AG09309 (cell line): ENCODE data around the gene AOPEP.

Experiments
- DNase-seq: peaks from one replicate; pipeline ENCODE4 v3.0.0-alpha.2; 2010; ENCODE audit warnings: low read depth
- H3K4me3 ChIP-seq: 2 replicates; pipeline ENCODE4 v1.5.1; 2011; ENCODE audit warnings: mild to moderate bottlenecking, low read depth, low read length, moderate library complexity; ENCODE audit not compliant: control insufficient read depth
- CTCF ChIP-seq: IDR thresholded peaks from 2 replicates; pipeline ENCODE4 v1.5.1; 2011; ENCODE audit warnings: mild to moderate bottlenecking, low read depth, low read length, inconsistent platforms; ENCODE audit not compliant: insufficient read depth, control insufficient read depth; ENCODE audit errors: missing control alignments

The AOPEP gene

DNA sequence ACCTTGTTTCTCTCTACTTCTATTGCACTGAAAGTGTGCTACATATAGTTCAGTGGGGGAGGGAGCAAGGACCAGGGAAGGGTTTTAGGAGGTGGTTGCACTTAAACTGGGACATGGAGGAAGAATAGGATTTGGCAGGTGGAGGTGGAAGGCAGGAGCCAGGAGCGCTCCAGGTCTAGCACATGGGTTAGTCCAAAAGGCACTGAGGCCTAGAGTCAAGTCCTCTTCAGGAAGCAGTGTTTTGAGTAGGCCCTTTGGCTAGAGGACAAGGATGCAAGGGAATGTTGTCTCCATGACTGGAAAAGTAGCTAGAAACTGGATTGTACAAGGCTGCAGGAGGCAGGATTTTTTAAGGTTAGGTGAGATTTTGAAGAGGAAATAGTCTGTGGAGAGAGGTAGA, 31.5 kb downstream of the AOPEP start:
- no peak for TF ChIP-seq CTCF
- DNase-seq, result no peak
- no peak overlapping the region for H3K4me3 ChIP-seq

GRCh38 chr9:94758880-94759279, 32.4 kb downstream of the AOPEP start:
- no peak for TF ChIP-seq CTCF
- DNase-seq, result no peak
- no peak overlapping the region for H3K4me3 ChIP-seq

DNA sequence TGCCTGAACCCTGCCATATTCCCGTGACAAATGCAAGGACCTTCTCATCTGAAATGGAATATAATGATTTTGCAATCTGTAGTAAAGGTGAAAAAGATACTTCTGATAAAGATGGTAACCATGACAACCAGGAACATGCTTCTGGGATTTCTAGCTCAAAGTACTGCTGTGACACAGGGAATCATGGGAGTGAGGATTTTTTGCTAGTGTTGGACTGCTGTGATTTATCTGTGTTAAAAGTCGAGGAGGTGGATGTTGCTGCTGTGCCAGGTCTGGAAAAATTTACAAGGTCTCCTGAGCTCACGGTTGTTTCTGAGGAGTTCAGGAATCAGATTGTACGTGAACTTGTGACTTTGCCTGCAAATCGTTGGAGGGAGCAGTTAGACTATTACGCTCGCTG, 33.5 kb downstream of the AOPEP start:
- no peak for DNase-seq
- no peak overlapping the region for H3K4me3 ChIP-seq
- TF ChIP-seq CTCF, result no peak

GRCh38 chr9:94760660-94761059, 34.2 kb downstream of the AOPEP start:
- DNase-seq, result no peak
- no peak overlapping the region for H3K4me3 ChIP-seq
- no peak for TF ChIP-seq CTCF

- no peak for DNase-seq
- no peak overlapping the region for H3K4me3 ChIP-seq
- TF ChIP-seq CTCF, result no peak
Measured at GRCh38 chr9:94761481-94761880, 35.0 kb downstream of the AOPEP start.

- DNase-seq, result no peak
Measured at GRCh38 chr9:94767331-94768072, 41.0 kb downstream of the AOPEP start.

More at GRCh38 chr9:94767331-94768072, 41.0 kb downstream of the AOPEP start:
- no peak for TF ChIP-seq CTCF
- H3K4me3 ChIP-seq, result no peak overlapping the region
